Endothelial cell (in vitro differentiated cells): ENCODE results near the gene CTTNBP2NL. TPM values are rescaled to one million over a fixed set of nuclear protein-coding genes. Genes with fewer than 3 reads are reported as not detected.
A peak's percentile ranks its signal among the peaks of the same experiment; 100 is the strongest.
"Not testable (repeated sequence)": the region's sequence is repeated elsewhere in the genome, so short reads cannot be mapped to it uniquely, and the experiment has no call there.

ENCODE experiments used
- DNase-seq: peaks from one replicate; pipeline ENCODE4 v3.0.0; 2021; ENCODE audit warnings: low spot score
- H3K27ac Mint-ChIP-seq: one replicate; pipeline ENCODE4 v1.8.0; 2021; ENCODE audit warnings: mixed read lengths, inconsistent platforms; ENCODE audit not compliant: unreplicated experiment
- H3K27me3 Mint-ChIP-seq: one replicate; pipeline ENCODE4 v1.8.0; 2021; ENCODE audit warnings: mild to moderate bottlenecking, moderate library complexity, mixed read lengths, inconsistent platforms; ENCODE audit not compliant: unreplicated experiment
- H3K36me3 Mint-ChIP-seq: one replicate; pipeline ENCODE4 v1.8.0; 2021; ENCODE audit warnings: mild to moderate bottlenecking, low read depth, mixed read lengths, inconsistent platforms; ENCODE audit not compliant: unreplicated experiment
- H3K4me1 Mint-ChIP-seq: one replicate; pipeline ENCODE4 v1.8.0; 2021; ENCODE audit warnings: mild to moderate bottlenecking, mixed read lengths, inconsistent platforms; ENCODE audit not compliant: unreplicated experiment
- H3K4me3 Mint-ChIP-seq: one replicate; pipeline ENCODE4 v1.8.0; 2021; ENCODE audit warnings: mild to moderate bottlenecking, mixed read lengths, inconsistent platforms; ENCODE audit not compliant: unreplicated experiment
- H3K9me3 Mint-ChIP-seq: one replicate; pipeline ENCODE4 v1.8.0; 2021; ENCODE audit warnings: mixed read lengths, inconsistent platforms; ENCODE audit not compliant: unreplicated experiment
- total RNA-seq: library from RNA; stranded (reverse); fragmentation: NEBNext Ultra II Directional; extraction: Animal tissue kit (Norgen Biotek cat#: 25700); gene quantifications from one replicate; pipeline ENCODE4 v1.2.1, GENCODE V29; 2021; ENCODE audit not compliant: unreplicated experiment
- TF ChIP-seq, protein P1 (sequence below): fragments of 200-600 bp; sonication (generic); IDR thresholded peaks from one replicate; pipeline ENCODE4 v1.5.0; 2021; ENCODE audit warnings: antibody characterized with exemption; ENCODE audit not compliant: unreplicated experiment

The CTTNBP2NL gene
- total RNA-seq, 1 donor from 2014 or later, result 84.0 TPM

DNA sequence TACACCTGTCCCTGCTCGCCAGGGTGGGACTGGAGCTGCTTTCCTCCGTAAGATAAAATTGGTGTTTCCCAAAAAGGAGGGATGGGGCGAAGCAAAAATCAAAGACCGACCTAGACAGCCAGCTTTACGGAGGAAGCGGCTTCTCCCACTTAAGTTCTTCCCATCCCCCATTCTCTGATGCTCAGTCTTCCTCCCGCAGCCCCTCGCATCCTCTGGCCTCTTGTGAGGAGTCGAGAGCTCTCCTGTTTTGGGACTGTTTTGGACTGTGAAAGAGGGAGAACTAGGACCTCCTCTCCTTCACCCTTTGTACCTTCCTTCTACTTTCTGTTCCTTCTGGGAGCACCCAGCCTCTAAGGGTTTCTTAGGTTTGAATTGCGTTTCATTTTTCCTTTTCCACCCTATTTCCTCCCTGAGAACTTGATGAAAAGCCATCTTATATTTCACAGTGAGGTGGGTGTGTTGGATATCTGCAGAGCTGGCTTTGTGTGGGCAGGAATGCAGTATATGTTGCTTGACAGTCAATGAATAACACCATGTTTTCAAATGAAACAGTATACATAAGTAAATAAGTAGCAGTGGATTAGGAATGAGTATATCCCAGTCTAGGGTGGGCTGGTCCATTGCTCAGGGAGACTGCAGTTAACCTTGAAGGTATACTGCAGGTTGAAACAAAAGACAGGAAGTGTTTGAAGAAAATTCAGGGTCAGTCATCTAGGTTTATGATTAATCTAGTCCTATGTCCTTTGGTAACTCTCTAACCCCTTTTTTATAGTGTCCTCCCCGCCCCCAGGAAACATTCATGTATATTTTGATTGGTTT, 848 bp downstream of the CTTNBP2NL start:
- Mint-ChIP-seq H3K4me1 (peaks cover 68% of the 10 kb centered on the region), H3K9me3 (no peaks in the 10 kb centered on the region), H3K36me3 (peaks cover 4% of the 10 kb centered on the region), H3K27me3 (peaks cover 12% of the 10 kb centered on the region), H3K4me3 (peak overlapping the region; percentile 100), H3K27ac (peak overlapping the region; percentile 94)
- TF ChIP-seq, protein P1, sequence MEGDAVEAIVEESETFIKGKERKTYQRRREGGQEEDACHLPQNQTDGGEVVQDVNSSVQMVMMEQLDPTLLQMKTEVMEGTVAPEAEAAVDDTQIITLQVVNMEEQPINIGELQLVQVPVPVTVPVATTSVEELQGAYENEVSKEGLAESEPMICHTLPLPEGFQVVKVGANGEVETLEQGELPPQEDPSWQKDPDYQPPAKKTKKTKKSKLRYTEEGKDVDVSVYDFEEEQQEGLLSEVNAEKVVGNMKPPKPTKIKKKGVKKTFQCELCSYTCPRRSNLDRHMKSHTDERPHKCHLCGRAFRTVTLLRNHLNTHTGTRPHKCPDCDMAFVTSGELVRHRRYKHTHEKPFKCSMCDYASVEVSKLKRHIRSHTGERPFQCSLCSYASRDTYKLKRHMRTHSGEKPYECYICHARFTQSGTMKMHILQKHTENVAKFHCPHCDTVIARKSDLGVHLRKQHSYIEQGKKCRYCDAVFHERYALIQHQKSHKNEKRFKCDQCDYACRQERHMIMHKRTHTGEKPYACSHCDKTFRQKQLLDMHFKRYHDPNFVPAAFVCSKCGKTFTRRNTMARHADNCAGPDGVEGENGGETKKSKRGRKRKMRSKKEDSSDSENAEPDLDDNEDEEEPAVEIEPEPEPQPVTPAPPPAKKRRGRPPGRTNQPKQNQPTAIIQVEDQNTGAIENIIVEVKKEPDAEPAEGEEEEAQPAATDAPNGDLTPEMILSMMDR, result no peak
- DNase-seq, result no peak

DNA sequence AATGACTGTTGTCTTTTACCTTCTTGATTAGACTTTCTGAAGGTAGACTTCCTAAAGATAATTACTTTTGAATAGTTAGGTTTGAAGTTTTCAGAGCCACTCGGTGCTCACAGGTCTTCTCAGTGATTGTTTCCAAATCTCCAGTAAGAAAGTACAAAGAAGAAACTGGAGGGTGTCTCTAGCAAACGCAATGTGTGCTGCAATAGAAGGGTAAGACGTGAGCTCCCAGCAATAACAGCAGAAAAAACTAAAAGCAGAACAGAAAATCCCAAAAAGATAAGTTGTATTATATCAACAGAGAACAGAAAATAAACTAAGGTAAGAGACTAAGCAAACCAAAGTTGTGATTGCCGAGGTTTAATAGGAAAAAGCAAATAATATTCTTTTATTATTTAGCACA, 1.8 kb downstream of the CTTNBP2NL start:
- Mint-ChIP-seq H3K9me3 (no peaks in the 10 kb centered on the region), H3K27ac (no peak overlapping the region), H3K4me1 (peaks cover 72% of the 10 kb centered on the region), H3K36me3 (peaks cover 4% of the 10 kb centered on the region), H3K4me3 (peak overlapping the region; percentile 100), H3K27me3 (peaks cover 9% of the 10 kb centered on the region)
- no peak for DNase-seq
- TF ChIP-seq, protein P1, result no peak

DNA sequence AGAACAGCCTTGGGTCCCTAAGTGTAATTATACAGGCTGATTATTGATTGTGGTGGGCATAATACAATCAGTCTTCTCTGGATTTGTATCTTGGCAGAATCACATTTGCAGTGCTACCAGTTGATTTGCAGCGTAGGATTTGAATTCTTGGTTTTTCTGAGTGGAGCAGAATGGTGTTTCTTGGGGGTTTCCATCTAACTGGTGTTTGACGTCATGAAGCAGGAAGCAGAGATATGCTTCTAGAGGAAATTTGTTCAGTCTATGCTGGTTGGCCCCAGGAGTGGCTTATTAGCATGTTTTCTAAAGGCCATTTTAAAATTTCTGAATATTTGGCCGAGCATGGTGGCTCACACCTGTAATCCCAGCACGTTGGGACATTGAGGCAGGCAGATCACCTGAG, 3.4 kb downstream of the CTTNBP2NL start:
- no peaks in the 10 kb centered on the region for H3K9me3 Mint-ChIP-seq
- H3K36me3 Mint-ChIP-seq, result peaks cover 7% of the 10 kb centered on the region
- TF ChIP-seq, protein P1, result no peak
- no peak for DNase-seq
- peaks cover 8% of the 10 kb centered on the region for H3K27me3 Mint-ChIP-seq
- H3K4me3 Mint-ChIP-seq, result peak overlapping the region; percentile 56
- peaks cover 63% of the 10 kb centered on the region for H3K4me1 Mint-ChIP-seq
- H3K27ac Mint-ChIP-seq, result peak overlapping the region; percentile 65

GRCh38 chr1:112400706-112401105, 4.7 kb downstream of the CTTNBP2NL start:
- peaks cover 54% of the 10 kb centered on the region for H3K4me1 Mint-ChIP-seq
- not testable (repeated sequence) for H3K27ac Mint-ChIP-seq, H3K9me3 Mint-ChIP-seq

GRCh38 chr1:112402682-112403643, 6.9 kb downstream of the CTTNBP2NL start:
- H3K27ac Mint-ChIP-seq, result no peak overlapping the region
- H3K4me3 Mint-ChIP-seq, result peak overlapping the region; percentile 6
- peaks cover 3% of the 10 kb centered on the region for H3K36me3 Mint-ChIP-seq
- no peak for DNase-seq
- no peaks in the 10 kb centered on the region for H3K9me3 Mint-ChIP-seq
- no peaks in the 10 kb centered on the region for H3K27me3 Mint-ChIP-seq
- TF ChIP-seq, protein P1, result no peak
- peaks cover 36% of the 10 kb centered on the region for H3K4me1 Mint-ChIP-seq

More at GRCh38 chr1:112400706-112401105, 4.7 kb downstream of the CTTNBP2NL start:
- not testable (repeated sequence) for H3K36me3 Mint-ChIP-seq, H3K27me3 Mint-ChIP-seq, H3K4me3 Mint-ChIP-seq, DNase-seq
